ENCODE data around the gene RC3H2.

GRCh38 chr9:122820490-122820845 is 84.7 kb downstream of the RC3H2 start:
- TF ChIP-seq ZNF280C (tag by site-specific recombination; IDR thresholded peaks at IDR 0.05), result no peak
- TF ChIP-seq CTCF (tag by site-specific recombination; IDR thresholded peaks at IDR 0.05), result no peak
- TF ChIP-seq ZFHX2 (tag by site-specific recombination; conservative IDR thresholded peaks at IDR 0.05), result no peak
- TF ChIP-seq ZBTB21 (tag by site-specific recombination; IDR thresholded peaks at IDR 0.05), result no peak
- TF ChIP-seq ZNF521 (tag by site-specific recombination; IDR thresholded peaks at IDR 0.05), result no peak
- TF ChIP-seq PBX3 (CRISPR knock-in tag; IDR thresholded peaks at IDR 0.05), result no peak
